OCI-LY7 (cell line): Measurements from ENCODE around the gene CRADD. TPM values are rescaled to one million over a fixed set of nuclear protein-coding genes. Genes with fewer than 3 reads are reported as not detected.

Source experiments
- BruUV-seq: library from RNA; stranded (reverse); fragments of 400-500 nt; replicated peaks from 2 replicates; lab custom pipeline; 2021; lab: Mats Ljungman, UMichigan
- CTCF ChIA-PET: fragments of 300-600 bp; sonication (Branson Sonifier 250); formaldehyde crosslinking; loops from one replicate; lab custom pipeline; 2022; ENCODE audit warnings: antibody characterized with exemption; ENCODE audit not compliant: unreplicated experiment; lab: Charles Lee
- POLR2A ChIA-PET: fragments of 300-600 bp; sonication (Branson Sonifier 250); formaldehyde crosslinking; loops from one replicate; lab custom pipeline; 2022; ENCODE audit warnings: antibody characterized with exemption; lab: Charles Lee
- DNase-seq: peaks from one replicate; pipeline ENCODE4 v3.0.0-alpha.2; 2015; ENCODE audit warnings: low spot score
- H2AFZ ChIP-seq: fragments of 200-600 bp; sonication (generic), shearing (Covaris generic); 2 replicates; pipeline ENCODE4 v1.6.1; 2014; ENCODE audit warnings: mild to moderate bottlenecking, antibody characterized with exemption, low read length, moderate library complexity
- H3K27ac ChIP-seq: fragments of 200-600 bp; sonication (generic); 2 replicates; pipeline ENCODE4 v1.5.1; 2014; ENCODE audit warnings: mixed run types, low read depth, mild to moderate bottlenecking, moderate library complexity, low read length, inconsistent platforms; ENCODE audit not compliant: poor library complexity, severe bottlenecking
- H3K36me3 ChIP-seq: fragments of 200-600 bp; sonication (generic); 2 replicates; pipeline ENCODE4 v1.6.1; 2014; ENCODE audit warnings: mild to moderate bottlenecking, antibody characterized with exemption, low read length, moderate library complexity, mixed read lengths; ENCODE audit not compliant: insufficient read depth
- H3K4me1 ChIP-seq: fragments of 200-600 bp; sonication (generic); 2 replicates; pipeline ENCODE4 v1.5.1; 2014; ENCODE audit warnings: mild to moderate bottlenecking, low read length; ENCODE audit not compliant: insufficient read depth, poor library complexity, severe bottlenecking
- H3K4me2 ChIP-seq: fragments of 200-600 bp; sonication (generic); 2 replicates; pipeline ENCODE4 v1.6.1; 2014; ENCODE audit warnings: mild to moderate bottlenecking, low read length
- H3K4me3 ChIP-seq: fragments of 200-600 bp; sonication (generic); 2 replicates; pipeline ENCODE4 v1.5.1; 2014; ENCODE audit warnings: mild to moderate bottlenecking, low read depth, low read length; ENCODE audit not compliant: poor library complexity, severe bottlenecking
- H3K79me2 ChIP-seq: fragments of 200-600 bp; sonication (generic); 2 replicates; pipeline ENCODE4 v1.6.1; 2016; ENCODE audit warnings: low read depth, mild to moderate bottlenecking, low read length, moderate library complexity, mixed read lengths; ENCODE audit not compliant: insufficient read depth
- H3K9me2 ChIP-seq: fragments of 200-600 bp; sonication (generic); 2 replicates; pipeline ENCODE4 v1.6.1; 2016; ENCODE audit warnings: mild to moderate bottlenecking, low read length, mixed read lengths; ENCODE audit not compliant: insufficient read depth
- H3K9me3 ChIP-seq: fragments of 200-600 bp; sonication (generic); 2 replicates; pipeline ENCODE4 v1.6.1; 2014; ENCODE audit warnings: mild to moderate bottlenecking, mixed run types, low read length, mixed read lengths
- H4K20me1 ChIP-seq: fragments of 200-600 bp; sonication (generic); 2 replicates; pipeline ENCODE4 v1.6.1; 2014; ENCODE audit warnings: mild to moderate bottlenecking, antibody characterized with exemption, low read length, moderate library complexity, mixed read lengths; ENCODE audit not compliant: insufficient read depth
- EZH2phosphoT487 ChIP-seq: fragments of 200-600 bp; sonication (generic); IDR thresholded peaks from 2 replicates; pipeline ENCODE4 v1.6.1; 2018; ENCODE audit warnings: low read depth, borderline replicate concordance, mild to moderate bottlenecking, mixed run types, antibody characterized with exemption, low read length, moderate library complexity, mixed read lengths
- intact Hi-C: fragments of 100-400 bp; cut with micrococcal nuclease; formaldehyde crosslinking; loops from one replicate; pipeline ENCODE4 v1.10.0; 2022; ENCODE audit not compliant: unreplicated experiment
- total RNA-seq, 2 experiments: library from RNA; depleted of rRNA in 1 of 2; stranded (reverse); fragments of >200 nt in 1 of 2; shearing (Covaris generic) in 1 of 2; gene quantifications; 2 replicates each; pipeline ENCODE4 v1.2.3, GENCODE V29; 2014 to 2022
- TF ChIP-seq, protein P1 (sequence below): fragments of 200-600 bp; sonication (generic); conservative IDR thresholded peaks from 2 replicates; pipeline ENCODE4 v1.5.1; 2014; ENCODE audit warnings: mild to moderate bottlenecking, antibody characterized with exemption, low read length, moderate library complexity, mixed read lengths

CRADD gene
- total RNA-seq, 2 experiments from 2014 or later: 10.5 to 16.8 TPM

GRCh38 chr12:93698307-93699092 lies 21.3 kb downstream of the CRADD start:
- intact Hi-C loops: no loop called here
- no peak overlapping the region for H3K4me2 ChIP-seq
- no TSS peak for BruUV-seq
- no peaks in the 10 kb centered on the region for H3K36me3 ChIP-seq
- H3K79me2 ChIP-seq: no peaks in the 10 kb centered on the region
- DNase-seq: no peak
- H3K9me2 ChIP-seq: peaks cover 2% of the 10 kb centered on the region; the same call in 1 of the 2 replicates
- no peak overlapping the region for H2AFZ ChIP-seq
- ChIA-PET CTCF (no interaction called here), POLR2A (no interaction called here)
- no peak for TF ChIP-seq EZH2phosphoT487
- TF ChIP-seq, protein P1, sequence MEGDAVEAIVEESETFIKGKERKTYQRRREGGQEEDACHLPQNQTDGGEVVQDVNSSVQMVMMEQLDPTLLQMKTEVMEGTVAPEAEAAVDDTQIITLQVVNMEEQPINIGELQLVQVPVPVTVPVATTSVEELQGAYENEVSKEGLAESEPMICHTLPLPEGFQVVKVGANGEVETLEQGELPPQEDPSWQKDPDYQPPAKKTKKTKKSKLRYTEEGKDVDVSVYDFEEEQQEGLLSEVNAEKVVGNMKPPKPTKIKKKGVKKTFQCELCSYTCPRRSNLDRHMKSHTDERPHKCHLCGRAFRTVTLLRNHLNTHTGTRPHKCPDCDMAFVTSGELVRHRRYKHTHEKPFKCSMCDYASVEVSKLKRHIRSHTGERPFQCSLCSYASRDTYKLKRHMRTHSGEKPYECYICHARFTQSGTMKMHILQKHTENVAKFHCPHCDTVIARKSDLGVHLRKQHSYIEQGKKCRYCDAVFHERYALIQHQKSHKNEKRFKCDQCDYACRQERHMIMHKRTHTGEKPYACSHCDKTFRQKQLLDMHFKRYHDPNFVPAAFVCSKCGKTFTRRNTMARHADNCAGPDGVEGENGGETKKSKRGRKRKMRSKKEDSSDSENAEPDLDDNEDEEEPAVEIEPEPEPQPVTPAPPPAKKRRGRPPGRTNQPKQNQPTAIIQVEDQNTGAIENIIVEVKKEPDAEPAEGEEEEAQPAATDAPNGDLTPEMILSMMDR: no peak
- no peak overlapping the region for H3K4me3 ChIP-seq
- H3K9me3 ChIP-seq: no peaks in the 10 kb centered on the region
- no peaks in the 10 kb centered on the region for H4K20me1 ChIP-seq
- H3K27ac ChIP-seq: no peak overlapping the region
- H3K4me1 ChIP-seq: no peaks in the 10 kb centered on the region

DNA sequence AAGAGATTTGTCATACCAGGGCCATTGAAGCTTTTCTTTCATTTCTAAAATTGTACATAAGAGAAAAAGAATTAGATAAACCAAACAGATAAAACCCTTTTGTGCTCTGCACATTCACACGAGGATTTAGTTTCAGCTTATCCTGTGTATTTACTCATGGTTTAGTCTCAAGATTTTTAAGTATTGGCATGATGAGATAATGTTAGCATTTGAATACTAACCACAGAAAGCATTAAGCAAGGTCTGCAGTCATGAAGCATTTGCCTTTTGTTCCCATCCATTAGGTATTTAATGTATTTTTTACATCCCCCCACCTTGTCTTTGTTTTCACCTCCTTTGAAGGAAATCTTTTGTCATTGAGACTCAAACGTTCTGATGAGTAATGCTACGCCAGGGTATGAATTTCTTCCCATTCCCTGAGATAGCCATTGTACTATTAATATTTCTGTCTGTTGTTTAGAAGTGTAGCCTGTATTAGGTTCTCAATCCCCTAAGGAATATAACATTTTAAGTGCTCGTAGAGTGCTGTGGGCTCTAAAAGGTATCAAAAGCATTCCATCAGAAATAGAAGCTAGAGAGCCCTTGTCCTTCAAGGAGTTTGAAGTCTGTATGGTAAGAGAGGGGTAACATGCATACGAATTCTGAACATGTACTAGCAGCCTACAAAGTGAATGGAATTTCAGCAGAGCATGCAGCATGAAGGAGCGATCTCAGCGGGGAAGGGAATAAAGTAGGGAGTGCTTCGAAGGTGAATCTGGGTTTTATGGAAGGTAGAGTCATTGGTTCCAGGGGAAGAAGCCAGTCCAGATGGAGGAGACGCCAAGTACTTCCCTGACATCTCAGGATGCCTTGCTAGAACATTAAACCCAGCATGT lies 22.3 kb downstream of the CRADD start:
- H3K36me3 ChIP-seq: no peaks in the 10 kb centered on the region
- TF ChIP-seq, protein P1: no peak
- TF ChIP-seq EZH2phosphoT487: no peak
- no peak overlapping the region for H3K4me2 ChIP-seq
- H3K9me3 ChIP-seq: no peaks in the 10 kb centered on the region
- H3K9me2 ChIP-seq: no peaks in the 10 kb centered on the region
- no peaks in the 10 kb centered on the region for H3K79me2 ChIP-seq
- intact Hi-C loops: no loop called here
- H4K20me1 ChIP-seq: no peaks in the 10 kb centered on the region
- H3K27ac ChIP-seq: no peak overlapping the region
- no peak for DNase-seq
- no peaks in the 10 kb centered on the region for H3K4me1 ChIP-seq
- no TSS peak for BruUV-seq
- ChIA-PET POLR2A (interaction anchor here (1.1 kb wide), 1 partner anchor 32 kb away, joined by 3 read pairs; no protein-coding TSS in a partner anchor), CTCF (no interaction called here)
- no peak overlapping the region for H2AFZ ChIP-seq
- no peak overlapping the region for H3K4me3 ChIP-seq
